ENCODE data around the gene GKN1. TPM values are rescaled to one million over a fixed set of nuclear protein-coding genes. Genes with fewer than 3 reads are reported as not detected.

The GKN1 gene
- total RNA-seq, 1 experiment from 2014 or later, result not detected

GRCh38 chr2:68994864-68995263 lies 20.4 kb downstream of the GKN1 start:
- Histone ChIP-seq H3K79me2 (ENCODE audit: insufficient read depth, low read length) (no peaks in the 10 kb centered on the region), H3K9me3 (ENCODE audit: control insufficient read depth, low read depth, low read length) (no peaks in the 10 kb centered on the region), H2BK120ac (ENCODE audit: low read depth, low read length, poor library complexity, severe bottlenecking) (no peak overlapping the region), H3K23ac (ENCODE audit: insufficient read length, low read depth, low read length) (no peak overlapping the region), H3T11ph (ENCODE audit: low read length) (no peak overlapping the region), H4K91ac (ENCODE audit: insufficient read length, low read depth, low read length) (no peak overlapping the region), H3K14ac (ENCODE audit: insufficient read depth, low read length) (no peak overlapping the region), H3K9ac (ENCODE audit: extremely low read depth, insufficient read length, low read length) (no peak overlapping the region), H3K18ac (ENCODE audit: insufficient read length, low read depth, low read length) (no peak overlapping the region), H2BK20ac (ENCODE audit: low read depth, low read length, poor library complexity, severe bottlenecking) (no peak overlapping the region), H3K4me2 (ENCODE audit: insufficient read depth, insufficient read length, low read length) (no peak overlapping the region), H4K5ac (ENCODE audit: insufficient read length, low read depth, low read length) (no peak overlapping the region), H3K79me1 (ENCODE audit: insufficient read depth, low read depth, low read length, poor library complexity, severe bottlenecking) (no peaks in the 10 kb centered on the region), H2BK12ac (ENCODE audit: insufficient read length, low read depth, low read length) (no peak overlapping the region), H2AK5ac (ENCODE audit: insufficient read length, low read length) (no peak overlapping the region), H3K27me3 (ENCODE audit: insufficient read depth, low read length) (no peaks in the 10 kb centered on the region), H3K23me2 (ENCODE audit: insufficient read length, low read depth, low read length, poor library complexity, severe bottlenecking) (no peaks in the 10 kb centered on the region), H2AFZ (ENCODE audit: low read length) (no peak overlapping the region), H3K27ac (ENCODE audit: insufficient read length, low read depth, low read length) (no peak overlapping the region), H2BK15ac (ENCODE audit: low read depth, low read length) (no peak overlapping the region), H3K56ac (ENCODE audit: insufficient read length, low read depth, low read length) (no peak overlapping the region), H3K4me1 (ENCODE audit: insufficient read depth, low read length) (no peaks in the 10 kb centered on the region), H4K20me1 (ENCODE audit: control insufficient read depth, insufficient read depth, insufficient read length) (no peaks in the 10 kb centered on the region), H3K4ac (ENCODE audit: low read depth, low read length) (no peak overlapping the region), H2BK5ac (ENCODE audit: insufficient read length, low read length) (no peak overlapping the region), H4K8ac (replicated peaks; ENCODE audit: insufficient read length, low read depth, low read length) (no peak overlapping the region)
- no CpG with 5 or more reads among the region's 4 CpGs for WGBS (ENCODE audit: extremely low coverage, insufficient read length, low lambda C conversion rate)
- peaks cover 9% of the 10 kb centered on the region for H3K27me3 Mint-ChIP-seq (ENCODE audit: low read depth)
- no peaks in the 10 kb centered on the region for H3K9me3 Mint-ChIP-seq
- DNase-seq, result no peak
- no peak overlapping the region for H3K27ac Mint-ChIP-seq
- TF ChIP-seq, protein P1, sequence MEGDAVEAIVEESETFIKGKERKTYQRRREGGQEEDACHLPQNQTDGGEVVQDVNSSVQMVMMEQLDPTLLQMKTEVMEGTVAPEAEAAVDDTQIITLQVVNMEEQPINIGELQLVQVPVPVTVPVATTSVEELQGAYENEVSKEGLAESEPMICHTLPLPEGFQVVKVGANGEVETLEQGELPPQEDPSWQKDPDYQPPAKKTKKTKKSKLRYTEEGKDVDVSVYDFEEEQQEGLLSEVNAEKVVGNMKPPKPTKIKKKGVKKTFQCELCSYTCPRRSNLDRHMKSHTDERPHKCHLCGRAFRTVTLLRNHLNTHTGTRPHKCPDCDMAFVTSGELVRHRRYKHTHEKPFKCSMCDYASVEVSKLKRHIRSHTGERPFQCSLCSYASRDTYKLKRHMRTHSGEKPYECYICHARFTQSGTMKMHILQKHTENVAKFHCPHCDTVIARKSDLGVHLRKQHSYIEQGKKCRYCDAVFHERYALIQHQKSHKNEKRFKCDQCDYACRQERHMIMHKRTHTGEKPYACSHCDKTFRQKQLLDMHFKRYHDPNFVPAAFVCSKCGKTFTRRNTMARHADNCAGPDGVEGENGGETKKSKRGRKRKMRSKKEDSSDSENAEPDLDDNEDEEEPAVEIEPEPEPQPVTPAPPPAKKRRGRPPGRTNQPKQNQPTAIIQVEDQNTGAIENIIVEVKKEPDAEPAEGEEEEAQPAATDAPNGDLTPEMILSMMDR (conservative IDR thresholded peaks at IDR 0.05), result no peak
- H3K4me3 Mint-ChIP-seq, result no peak overlapping the region
- no peaks in the 10 kb centered on the region for H3K4me1 Mint-ChIP-seq
- H3K36me3 Mint-ChIP-seq (ENCODE audit: insufficient read depth in 1 of 3, low read depth in 3 of 3), result no peaks in the 10 kb centered on the region; a peak in 1 of 7 replicates
